Measurements from ENCODE around the gene KSR1.
"Not testable (repeated sequence)": the region's sequence is repeated elsewhere in the genome, so short reads cannot be mapped to it uniquely, and the experiment has no call there.

DNA sequence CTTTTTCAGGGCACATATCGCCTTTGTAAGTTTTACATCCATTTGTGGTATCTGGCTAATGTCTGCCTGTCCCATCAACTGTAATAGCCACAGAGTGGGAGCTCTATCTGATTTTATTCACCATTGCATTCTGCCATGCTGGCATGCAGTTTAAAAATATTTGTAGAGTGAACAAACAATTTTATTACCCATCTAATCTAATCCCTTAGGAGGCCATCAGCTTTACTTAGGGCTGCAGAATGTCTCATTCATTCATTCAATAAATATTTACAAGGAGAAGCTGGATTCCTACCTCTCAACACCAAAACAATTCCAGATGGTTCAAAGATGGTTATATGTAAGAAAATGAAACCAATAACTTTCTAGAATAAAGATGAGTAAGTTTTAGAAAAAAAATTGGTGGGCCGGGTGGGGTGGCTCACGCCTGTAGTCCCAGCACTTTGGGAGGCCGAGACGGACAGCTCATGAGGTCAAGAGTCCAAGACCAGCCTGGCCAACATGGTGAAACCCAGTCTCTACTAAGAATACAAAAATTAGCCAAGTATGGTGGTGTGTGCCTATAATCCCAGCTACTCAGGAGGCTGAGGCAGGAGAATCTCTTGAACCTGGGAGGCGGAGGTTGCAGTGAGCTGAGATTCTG is 20.7 kb upstream of the KSR1 start:
- TF ChIP-seq, protein P1, sequence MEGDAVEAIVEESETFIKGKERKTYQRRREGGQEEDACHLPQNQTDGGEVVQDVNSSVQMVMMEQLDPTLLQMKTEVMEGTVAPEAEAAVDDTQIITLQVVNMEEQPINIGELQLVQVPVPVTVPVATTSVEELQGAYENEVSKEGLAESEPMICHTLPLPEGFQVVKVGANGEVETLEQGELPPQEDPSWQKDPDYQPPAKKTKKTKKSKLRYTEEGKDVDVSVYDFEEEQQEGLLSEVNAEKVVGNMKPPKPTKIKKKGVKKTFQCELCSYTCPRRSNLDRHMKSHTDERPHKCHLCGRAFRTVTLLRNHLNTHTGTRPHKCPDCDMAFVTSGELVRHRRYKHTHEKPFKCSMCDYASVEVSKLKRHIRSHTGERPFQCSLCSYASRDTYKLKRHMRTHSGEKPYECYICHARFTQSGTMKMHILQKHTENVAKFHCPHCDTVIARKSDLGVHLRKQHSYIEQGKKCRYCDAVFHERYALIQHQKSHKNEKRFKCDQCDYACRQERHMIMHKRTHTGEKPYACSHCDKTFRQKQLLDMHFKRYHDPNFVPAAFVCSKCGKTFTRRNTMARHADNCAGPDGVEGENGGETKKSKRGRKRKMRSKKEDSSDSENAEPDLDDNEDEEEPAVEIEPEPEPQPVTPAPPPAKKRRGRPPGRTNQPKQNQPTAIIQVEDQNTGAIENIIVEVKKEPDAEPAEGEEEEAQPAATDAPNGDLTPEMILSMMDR (IDR thresholded peaks at IDR 0.05 in 4 of 5, conservative IDR thresholded peaks at IDR 0.05 in 1 of 5): not testable (repeated sequence)
- not testable (repeated sequence) for TF ChIP-seq POLR2A (IDR thresholded peaks at IDR 0.05)

Data from gastrocnemius medialis (tissue), 4 donors.